ENCODE results near the gene ITIH2.

Gene ITIH2

DNA sequence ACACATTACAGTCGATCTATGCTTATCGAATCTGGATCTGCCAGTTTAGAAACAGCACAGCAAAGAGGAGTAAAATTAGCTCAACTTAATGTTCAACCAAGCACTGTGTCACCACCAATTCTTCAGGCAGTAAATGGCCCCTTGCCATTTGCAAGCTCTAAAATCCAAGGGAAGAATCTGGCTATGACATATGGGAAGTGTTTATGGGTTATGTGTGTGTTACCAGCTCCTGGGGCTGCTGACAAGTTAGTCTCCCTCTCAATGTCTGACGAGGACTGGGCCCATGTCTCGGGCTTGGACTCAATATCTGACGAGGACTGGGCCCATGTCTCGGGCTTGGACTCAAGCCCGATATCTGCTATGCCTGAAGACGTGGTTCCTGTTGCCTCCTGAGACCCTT, 5.7 kb upstream of the ITIH2 start:
- Histone ChIP-seq H3K4me2 (ENCODE audit: low read length, poor library complexity, severe bottlenecking) (no peak overlapping the region), H3K9me3 (ENCODE audit: control insufficient read depth, low read length) (no peaks in the 10 kb centered on the region), H3K4me3 (ENCODE audit: insufficient read depth in 1 of 2, low read depth in 1 of 2, low read length in 2 of 2) (no peak overlapping the region), H3K4ac (ENCODE audit: low read depth in 1 of 2, low read length in 2 of 2) (no peak overlapping the region), H3K23ac (ENCODE audit: low read length in 2 of 2) (no peak overlapping the region), H4K91ac (ENCODE audit: low read length) (no peak overlapping the region), H3K14ac (ENCODE audit: low read length in 2 of 2) (no peak overlapping the region), H3K27me3 (ENCODE audit: control insufficient read depth in 1 of 2, insufficient read depth in 1 of 2, low read length in 2 of 2) (peaks cover 2 to 6% of the 10 kb centered on the region in 2 experiments), H3K9ac (ENCODE audit: low read length) (no peak overlapping the region), H3K18ac (ENCODE audit: low read depth in 1 of 2, low read length in 2 of 2) (no peak overlapping the region), H3K4me1 (ENCODE audit: control insufficient read depth, insufficient read depth, low read depth, low read length) (no peaks in the 10 kb centered on the region), H2BK5ac (ENCODE audit: low read depth, low read length, poor library complexity, severe bottlenecking) (no peak overlapping the region), H2BK12ac (ENCODE audit: low read length in 2 of 2) (no peak overlapping the region), H2BK15ac (ENCODE audit: low read depth, poor library complexity, severe bottlenecking) (no peak overlapping the region), H3K79me1 (replicated peaks; ENCODE audit: low read length, poor library complexity, severe bottlenecking) (no peaks in the 10 kb centered on the region), H2AFZ (ENCODE audit: low read depth, low read length) (no peak overlapping the region), H3K27ac (ENCODE audit: low read length, poor library complexity, severe bottlenecking) (no peak overlapping the region), H2BK120ac (ENCODE audit: low read depth, low read length) (no peak overlapping the region), H4K8ac (ENCODE audit: low read length) (no peak overlapping the region), H2AK5ac (ENCODE audit: low read length, severe bottlenecking) (no peak overlapping the region), H3K36me3 (ENCODE audit: control insufficient read depth in 1 of 2, insufficient read depth in 2 of 2, low read depth in 1 of 2, low read length in 2 of 2) (no peaks in the 10 kb centered on the region)
- 68% methylated on average over 8 of the region's 8 CpGs for WGBS
- DNase-seq = no peak

DNA sequence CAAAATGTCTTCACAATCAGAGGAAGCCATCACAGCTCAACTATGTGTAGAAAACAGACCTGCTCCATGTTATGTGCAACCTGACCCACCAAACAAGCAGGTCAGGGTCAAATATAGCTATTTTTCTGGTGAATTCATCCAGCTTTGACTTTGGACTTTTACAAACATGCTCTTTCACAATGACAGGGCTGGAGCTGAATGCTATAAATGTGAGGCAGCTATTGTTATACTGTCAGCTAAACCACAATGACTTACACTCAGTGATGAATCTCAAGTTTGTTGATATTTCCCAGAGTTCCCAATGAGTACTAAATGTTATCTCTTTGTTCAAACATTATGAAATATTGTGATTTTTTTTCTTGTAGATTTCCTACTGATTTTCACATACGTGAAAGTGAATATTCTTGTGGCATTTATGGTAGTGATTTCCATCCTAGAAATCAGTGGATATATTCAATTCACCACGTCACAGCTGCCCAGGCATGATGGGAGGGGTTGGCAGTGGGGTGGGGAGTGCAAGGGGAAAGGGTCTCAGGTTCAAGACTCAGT, 2.5 kb upstream of the ITIH2 start:
- Histone ChIP-seq H4K91ac (ENCODE audit: low read length) (no peak overlapping the region), H2AK5ac (ENCODE audit: low read length, severe bottlenecking) (no peak overlapping the region), H4K8ac (ENCODE audit: low read length) (no peak overlapping the region), H3K4me2 (ENCODE audit: low read length, poor library complexity, severe bottlenecking) (no peak overlapping the region), H3K18ac (ENCODE audit: low read depth in 1 of 2, low read length in 2 of 2) (no peak overlapping the region), H3K36me3 (ENCODE audit: control insufficient read depth in 1 of 2, insufficient read depth in 2 of 2, low read depth in 1 of 2, low read length in 2 of 2) (no peaks in the 10 kb centered on the region), H2BK120ac (ENCODE audit: low read depth, low read length) (no peak overlapping the region), H3K14ac (ENCODE audit: low read length in 2 of 2) (no peak overlapping the region), H3K23ac (ENCODE audit: low read length in 2 of 2) (no peak overlapping the region), H3K79me1 (replicated peaks; ENCODE audit: low read length, poor library complexity, severe bottlenecking) (no peaks in the 10 kb centered on the region), H3K4me1 (ENCODE audit: control insufficient read depth, insufficient read depth, low read depth, low read length) (no peaks in the 10 kb centered on the region), H2BK5ac (ENCODE audit: low read depth, low read length, poor library complexity, severe bottlenecking) (no peak overlapping the region), H3K9me3 (ENCODE audit: control insufficient read depth, low read length) (no peaks in the 10 kb centered on the region), H2BK12ac (ENCODE audit: low read length in 2 of 2) (no peak overlapping the region), H3K4ac (ENCODE audit: low read depth in 1 of 2, low read length in 2 of 2) (no peak overlapping the region), H3K27ac (ENCODE audit: low read length, poor library complexity, severe bottlenecking) (no peak overlapping the region), H3K27me3 (ENCODE audit: control insufficient read depth in 1 of 2, insufficient read depth in 1 of 2, low read length in 2 of 2) (peaks cover 4 to 31% of the 10 kb centered on the region in 2 experiments), H3K4me3 (ENCODE audit: insufficient read depth in 1 of 2, low read depth in 1 of 2, low read length in 2 of 2) (no peak overlapping the region), H2AFZ (ENCODE audit: low read depth, low read length) (no peak overlapping the region), H3K9ac (ENCODE audit: low read length) (no peak overlapping the region), H2BK15ac (ENCODE audit: low read depth, poor library complexity, severe bottlenecking) (no peak overlapping the region)
- WGBS = 55% methylated on average over 2 of the region's 2 CpGs
- DNase-seq = no peak

DNA sequence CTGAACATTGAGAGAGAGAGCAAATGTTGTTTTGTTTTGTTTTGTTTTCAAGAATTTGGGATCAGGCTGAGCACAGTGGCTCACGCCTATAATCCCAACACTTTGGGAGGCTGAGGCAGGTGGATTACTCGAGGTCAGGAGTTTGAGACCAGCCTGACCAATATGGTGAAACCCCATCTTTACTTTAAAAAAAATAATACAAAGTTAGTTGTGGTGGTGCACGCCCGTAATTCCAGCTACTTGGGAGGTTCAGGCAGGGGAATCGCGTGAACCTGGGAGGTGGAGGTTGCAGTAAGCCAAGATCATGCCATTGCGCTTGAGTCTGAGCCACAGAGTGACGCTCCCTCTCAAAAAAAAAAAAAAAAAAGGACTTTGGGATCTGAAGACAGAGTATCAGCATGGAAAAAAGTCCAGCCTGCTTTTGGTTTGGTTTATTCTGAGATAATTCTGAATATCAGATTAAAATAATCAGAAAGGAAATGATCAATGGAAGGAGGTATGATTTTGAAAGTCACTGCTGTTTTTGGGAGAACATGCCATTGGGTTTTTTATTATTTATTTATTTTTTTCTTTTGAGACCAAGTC, 1.9 kb upstream of the ITIH2 start:
- no peak overlapping the region for H2BK12ac ChIP-seq (ENCODE audit: low read length in 2 of 2)
- no peak overlapping the region for H2AK5ac ChIP-seq (ENCODE audit: low read length, severe bottlenecking)
- no peak overlapping the region for H3K23ac ChIP-seq (ENCODE audit: low read length in 2 of 2)
- H3K4me2 ChIP-seq (ENCODE audit: low read length, poor library complexity, severe bottlenecking) = no peak overlapping the region
- no peaks in the 10 kb centered on the region for H3K9me3 ChIP-seq (ENCODE audit: control insufficient read depth, low read length)
- no peak overlapping the region for H2AFZ ChIP-seq (ENCODE audit: low read depth, low read length)
- no peak overlapping the region for H3K4ac ChIP-seq (ENCODE audit: low read depth in 1 of 2, low read length in 2 of 2)
- H3K4me1 ChIP-seq (ENCODE audit: control insufficient read depth, insufficient read depth, low read depth, low read length) = no peaks in the 10 kb centered on the region
- H2BK5ac ChIP-seq (ENCODE audit: low read depth, low read length, poor library complexity, severe bottlenecking) = no peak overlapping the region
- H3K9ac ChIP-seq (ENCODE audit: low read length) = no peak overlapping the region
- H4K91ac ChIP-seq (ENCODE audit: low read length) = no peak overlapping the region
- H3K36me3 ChIP-seq (ENCODE audit: control insufficient read depth in 1 of 2, insufficient read depth in 2 of 2, low read depth in 1 of 2, low read length in 2 of 2) = no peaks in the 10 kb centered on the region
- H3K27me3 ChIP-seq (ENCODE audit: control insufficient read depth in 1 of 2, insufficient read depth in 1 of 2, low read length in 2 of 2) = peaks cover 4 to 35% of the 10 kb centered on the region in 2 experiments
- DNase-seq = no peak
- no peak overlapping the region for H2BK15ac ChIP-seq (ENCODE audit: low read depth, poor library complexity, severe bottlenecking)
- no peak overlapping the region for H3K14ac ChIP-seq (ENCODE audit: low read length in 2 of 2)
- no peak overlapping the region for H4K8ac ChIP-seq (ENCODE audit: low read length)
- H3K79me1 ChIP-seq (replicated peaks; ENCODE audit: low read length, poor library complexity, severe bottlenecking) = no peaks in the 10 kb centered on the region
- H2BK120ac ChIP-seq (ENCODE audit: low read depth, low read length) = no peak overlapping the region
- H3K27ac ChIP-seq (ENCODE audit: low read length, poor library complexity, severe bottlenecking) = no peak overlapping the region
- no peak overlapping the region for H3K18ac ChIP-seq (ENCODE audit: low read depth in 1 of 2, low read length in 2 of 2)
- 82% methylated on average over 6 of the region's 8 CpGs for WGBS
- H3K4me3 ChIP-seq (ENCODE audit: insufficient read depth in 1 of 2, low read depth in 1 of 2, low read length in 2 of 2) = no peak overlapping the region

DNA sequence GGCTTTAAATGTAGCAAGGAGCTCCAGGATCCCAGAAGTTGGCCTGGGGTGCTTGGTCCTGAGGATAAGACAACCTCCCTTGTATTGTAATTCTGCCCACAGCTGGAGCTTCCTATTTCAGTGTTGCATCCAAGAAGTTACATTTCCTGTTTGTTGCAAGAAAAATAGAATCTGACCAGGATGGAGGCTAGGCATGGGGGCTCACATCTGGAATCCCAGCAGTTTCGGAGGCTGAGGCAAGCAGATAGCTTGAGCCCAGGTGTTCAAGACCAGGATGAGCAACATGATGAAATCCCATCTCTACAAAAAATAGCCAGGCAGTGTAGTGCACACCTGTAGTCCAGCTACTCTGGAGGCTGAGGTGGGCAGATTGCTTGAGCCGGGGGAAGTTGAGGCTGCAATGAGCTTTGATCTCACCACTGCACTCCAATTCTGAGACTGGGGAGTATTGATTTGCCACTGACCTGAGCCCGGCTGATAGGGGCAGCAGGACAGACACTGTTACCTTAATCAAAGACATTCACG, 766 bp upstream of the ITIH2 start:
- Histone ChIP-seq H2BK15ac (ENCODE audit: low read depth, poor library complexity, severe bottlenecking) (no peak overlapping the region), H2AFZ (ENCODE audit: low read depth, low read length) (no peak overlapping the region), H3K4me2 (ENCODE audit: low read length, poor library complexity, severe bottlenecking) (no peak overlapping the region), H3K9ac (ENCODE audit: low read length) (no peak overlapping the region), H3K27me3 (ENCODE audit: control insufficient read depth in 1 of 2, insufficient read depth in 1 of 2, low read length in 2 of 2) (peaks cover 4 to 43% of the 10 kb centered on the region in 2 experiments), H3K14ac (ENCODE audit: low read length in 2 of 2) (no peak overlapping the region), H3K18ac (ENCODE audit: low read depth in 1 of 2, low read length in 2 of 2) (no peak overlapping the region), H3K9me3 (ENCODE audit: control insufficient read depth, low read length) (no peaks in the 10 kb centered on the region), H3K27ac (ENCODE audit: low read length, poor library complexity, severe bottlenecking) (no peak overlapping the region), H4K8ac (ENCODE audit: low read length) (no peak overlapping the region), H3K4me1 (ENCODE audit: control insufficient read depth, insufficient read depth, low read depth, low read length) (no peaks in the 10 kb centered on the region), H2AK5ac (ENCODE audit: low read length, severe bottlenecking) (no peak overlapping the region), H2BK12ac (ENCODE audit: low read length in 2 of 2) (no peak overlapping the region), H4K91ac (ENCODE audit: low read length) (no peak overlapping the region), H3K36me3 (ENCODE audit: control insufficient read depth in 1 of 2, insufficient read depth in 2 of 2, low read depth in 1 of 2, low read length in 2 of 2) (no peaks in the 10 kb centered on the region), H2BK120ac (ENCODE audit: low read depth, low read length) (no peak overlapping the region), H2BK5ac (ENCODE audit: low read depth, low read length, poor library complexity, severe bottlenecking) (no peak overlapping the region), H3K4me3 (ENCODE audit: insufficient read depth in 1 of 2, low read depth in 1 of 2, low read length in 2 of 2) (no peak overlapping the region), H3K23ac (ENCODE audit: low read length in 2 of 2) (no peak overlapping the region), H3K79me1 (replicated peaks; ENCODE audit: low read length, poor library complexity, severe bottlenecking) (no peaks in the 10 kb centered on the region), H3K4ac (ENCODE audit: low read depth in 1 of 2, low read length in 2 of 2) (no peak overlapping the region)
- no peak for DNase-seq
- WGBS = 83% methylated on average over 4 of the region's 4 CpGs
